NOMO-1 treated with dmso at 0.1 percent for 144 hours (cell line): Measurements from ENCODE around the gene GABRA4.
A peak's percentile ranks its signal among the peaks of the same experiment; 100 is the strongest.

Source experiments
- DNase-seq: peaks from one replicate; lab custom pipeline; 2025; ENCODE audit not compliant: unreplicated experiment; lab: John Stamatoyannopoulos, UW

GABRA4 gene

GRCh38 chr4:46993075-46994006 is at the start of gene GABRA4:
TSS of gene GABRA4 (minus strand) at chr4:46993581. CDS start at chr4:46993424, 157 bp downstream.
- no peak for DNase-seq

- DNase-seq: no peak
These were observed 47.4 kb upstream of the GABRA4 start for GRCh38 chr4:47040828-47041227.

DNA sequence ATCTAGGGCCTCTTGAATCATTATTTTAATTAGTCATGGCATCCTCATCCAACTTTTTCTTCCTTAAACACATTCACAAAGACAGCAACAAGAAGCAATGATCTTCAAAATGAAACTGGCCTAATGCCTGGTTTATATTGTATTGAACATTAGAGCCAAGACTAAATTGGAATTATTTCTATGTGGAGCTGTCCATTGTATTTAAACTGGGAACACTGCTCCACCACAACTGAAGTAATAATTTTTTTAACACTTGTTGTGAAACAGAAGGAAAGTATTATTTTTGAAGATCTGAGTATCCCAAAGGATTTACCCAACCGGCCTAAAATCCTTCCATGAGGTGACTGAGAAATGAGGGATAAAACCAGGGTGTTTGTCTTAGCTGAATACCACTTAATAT is 44.9 kb upstream of the GABRA4 start:
- DNase-seq: no peak

DNA sequence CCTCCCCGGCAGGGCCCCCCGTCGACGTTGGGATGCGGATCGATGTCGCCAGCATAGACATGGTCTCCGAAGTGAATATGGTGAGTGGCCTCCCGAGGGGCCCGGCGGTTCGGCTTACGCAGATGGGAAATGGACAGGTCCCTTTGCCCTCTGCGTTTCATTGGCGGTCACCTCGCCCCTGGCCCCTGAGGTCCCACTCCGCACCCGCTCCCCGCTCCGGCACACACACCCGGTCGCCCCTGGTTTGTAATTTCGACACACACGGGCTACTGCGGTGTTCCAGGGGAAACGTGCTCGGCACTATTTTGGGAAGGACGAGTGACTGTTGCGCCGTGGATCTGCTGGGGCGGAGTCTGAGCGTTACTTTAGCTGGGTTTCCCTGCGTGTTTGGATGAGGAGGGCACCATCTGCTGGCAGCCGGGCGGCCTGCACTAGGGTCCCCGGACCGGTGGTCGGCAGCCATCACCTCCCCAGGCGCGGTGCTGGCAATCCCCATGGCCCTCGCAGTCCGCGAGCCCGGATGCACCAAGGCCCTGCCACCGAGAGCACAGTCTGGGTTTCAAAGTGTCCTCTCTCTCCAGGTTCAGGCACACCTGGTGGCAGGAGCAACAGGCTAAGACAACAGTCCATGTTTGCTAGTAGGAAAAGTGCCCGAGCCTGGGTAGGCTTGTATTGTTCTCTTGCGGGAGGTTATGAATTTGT is 39.2 kb upstream of the GABRA4 start:
- peak; percentile 32 for DNase-seq

DNA sequence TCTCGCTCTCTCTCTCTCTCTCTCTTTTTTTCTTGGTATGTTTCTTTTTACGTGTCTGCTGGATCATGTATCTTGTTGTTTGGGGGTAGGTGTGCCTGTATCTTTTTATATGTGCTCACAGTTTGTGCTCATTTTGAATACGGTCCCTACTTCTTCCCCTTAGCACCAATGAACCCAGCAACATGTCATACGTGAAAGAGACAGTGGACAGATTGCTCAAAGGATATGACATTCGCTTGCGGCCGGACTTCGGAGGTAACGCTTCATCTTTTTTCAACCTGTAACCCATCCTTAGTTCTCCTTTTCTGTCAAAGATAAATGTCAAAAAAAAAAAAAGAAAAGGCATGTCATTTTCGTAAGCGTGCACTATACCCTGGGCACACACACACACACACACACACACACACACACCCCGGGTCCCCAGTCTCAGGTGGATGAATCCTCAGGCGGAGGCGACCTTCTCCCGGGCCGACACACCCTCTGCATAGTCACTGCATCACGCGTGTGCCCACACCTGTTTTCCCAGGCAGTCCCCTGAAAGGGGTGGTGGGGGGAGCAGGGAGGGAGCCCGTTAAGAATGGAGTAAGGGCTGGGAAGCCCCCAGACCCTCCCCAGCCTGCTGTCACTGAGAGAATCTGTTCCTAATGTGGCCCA is 38.5 kb upstream of the GABRA4 start:
- no peak for DNase-seq

DNA sequence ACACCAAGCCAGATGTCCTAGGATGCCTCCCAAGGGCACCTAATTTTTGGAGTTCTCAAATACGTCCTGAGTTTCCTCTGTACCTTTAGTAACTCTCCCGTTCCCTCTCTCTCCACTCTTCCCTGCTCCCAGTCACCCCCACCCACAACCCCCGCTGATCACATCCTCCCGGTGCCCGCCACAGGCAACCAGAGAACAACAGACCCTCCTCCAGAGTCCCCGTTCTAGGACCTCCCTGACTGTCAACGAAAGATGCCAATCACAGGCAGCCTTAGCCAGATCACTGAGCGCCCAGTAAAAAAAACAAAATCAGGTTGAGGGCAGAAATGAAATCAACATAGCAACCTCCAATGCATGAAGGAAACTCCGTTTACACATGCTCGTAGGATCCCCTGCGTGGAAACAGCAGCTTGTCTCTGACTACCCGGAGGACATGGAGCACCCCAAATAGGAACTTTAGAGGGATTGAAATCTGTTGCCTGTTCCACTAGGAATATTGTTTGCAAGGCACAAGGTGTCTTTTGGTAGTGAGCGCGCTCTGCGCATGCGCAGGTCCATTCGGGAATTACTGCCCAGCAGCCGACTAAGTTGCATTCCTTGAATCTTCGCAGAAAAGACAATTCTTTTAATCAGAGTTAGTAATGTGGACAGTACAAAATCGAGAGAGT is 37.8 kb upstream of the GABRA4 start, which contains the start of gene GABRB1:
Gene GABRB1, plus strand, starts transcription at position 557 of the 668 bp plus-strand sequence.
- DNase-seq: no peak

- no peak for DNase-seq
These were observed 24.1 kb upstream of the GABRA4 start for GRCh38 chr4:47017494-47017893.

GRCh38 chr4:47017081-47017480 is 23.7 kb upstream of the GABRA4 start:
- no peak for DNase-seq

- DNase-seq: no peak
These were observed 20.0 kb upstream of the GABRA4 start for GRCh38 chr4:47013373-47013772.

DNA sequence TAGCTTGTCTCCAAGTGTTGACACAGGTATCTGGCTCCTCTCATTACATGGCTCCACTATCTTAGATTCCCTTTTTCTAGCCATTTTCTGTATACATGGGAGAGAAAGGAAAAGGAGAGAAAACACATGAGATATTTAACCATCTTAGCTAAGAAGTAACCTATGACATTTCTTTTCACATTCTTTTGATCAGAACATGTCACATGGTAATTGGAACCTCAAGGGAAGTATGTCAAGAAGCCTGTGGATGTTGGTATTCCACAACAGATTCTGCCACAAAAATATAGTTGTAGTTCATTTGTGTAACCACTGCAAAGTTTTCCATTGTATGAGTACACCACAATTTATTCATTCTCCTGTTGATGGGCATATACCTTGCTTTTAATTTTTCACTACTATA is 19.3 kb upstream of the GABRA4 start:
- DNase-seq: no peak

GRCh38 chr4:47010912-47011446 is 17.6 kb upstream of the GABRA4 start:
- peak; percentile 10 for DNase-seq

DNA sequence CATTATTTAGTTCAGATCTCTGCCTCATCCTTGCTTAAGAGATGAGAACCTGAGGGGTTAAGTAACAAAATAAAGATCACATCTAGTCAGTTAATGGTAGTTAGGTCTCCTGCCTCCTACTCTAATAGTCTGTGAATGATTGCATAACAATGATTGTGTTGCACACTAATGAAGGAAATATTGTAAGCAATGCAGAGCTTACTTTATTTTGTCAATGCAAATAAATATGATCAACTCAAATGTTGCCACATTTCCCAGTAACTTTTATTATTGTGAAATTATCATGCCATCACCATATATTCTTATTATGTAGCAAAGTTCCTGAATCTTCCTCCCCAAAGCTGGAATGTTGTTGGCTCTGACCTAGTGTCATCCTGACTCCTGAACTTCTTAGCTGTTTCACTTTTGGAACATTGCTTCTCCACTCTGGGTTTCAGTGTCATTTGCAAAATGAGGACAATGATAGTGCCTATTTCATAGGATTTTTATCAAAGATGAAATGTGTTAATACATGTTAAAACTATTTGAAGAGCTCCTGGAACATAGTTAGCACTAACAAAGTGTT is 17.0 kb upstream of the GABRA4 start:
- no peak for DNase-seq

- no peak for DNase-seq
These were observed 9.2 kb upstream of the GABRA4 start for GRCh38 chr4:47002580-47002979.

GRCh38 chr4:47000406-47000805 is 7.0 kb upstream of the GABRA4 start:
- no peak for DNase-seq

GRCh38 chr4:46999566-46999965 is 6.2 kb upstream of the GABRA4 start:
- DNase-seq: no peak

DNA sequence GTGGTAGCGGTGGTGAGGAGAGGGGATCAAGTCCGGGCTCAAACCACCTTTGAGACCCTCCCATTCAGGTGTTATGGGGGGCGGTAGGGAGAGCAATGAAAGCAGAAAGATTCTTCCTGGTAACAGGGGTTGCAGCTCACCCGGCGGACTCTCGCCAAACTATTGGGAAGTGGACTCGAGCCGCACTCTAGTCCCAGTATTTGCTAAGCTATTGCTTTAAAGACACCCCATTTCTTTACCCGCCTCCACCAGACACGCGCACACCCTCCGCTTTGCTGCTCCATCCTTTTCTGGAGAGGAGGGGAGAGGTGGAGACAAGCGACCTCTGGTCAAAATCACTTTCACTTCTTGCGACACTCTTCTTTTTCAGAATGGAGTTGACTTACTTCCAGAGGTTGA is 625 bp upstream of the GABRA4 start:
- DNase-seq: no peak

DNA sequence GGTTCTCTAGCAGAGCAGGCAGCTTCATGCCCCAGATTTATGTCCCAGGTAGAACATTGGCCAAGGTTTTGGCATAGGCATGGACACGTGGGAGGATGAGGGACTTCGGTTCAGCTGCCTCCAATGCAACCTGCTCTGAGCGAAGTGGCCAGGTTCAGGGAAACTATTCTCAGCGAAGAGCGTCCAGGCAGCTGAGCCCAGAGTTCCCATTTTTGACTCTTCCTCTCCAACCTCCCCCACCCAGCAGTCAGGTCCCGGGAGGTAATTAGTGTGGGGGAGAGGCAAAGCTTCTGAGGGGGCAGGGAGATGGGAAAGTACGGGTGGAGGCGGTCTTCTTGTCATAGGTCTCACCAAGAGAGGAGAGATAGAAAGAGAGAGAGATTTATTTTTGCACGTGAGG is 1.0 kb downstream of the GABRA4 start:
- no peak for DNase-seq

DNA sequence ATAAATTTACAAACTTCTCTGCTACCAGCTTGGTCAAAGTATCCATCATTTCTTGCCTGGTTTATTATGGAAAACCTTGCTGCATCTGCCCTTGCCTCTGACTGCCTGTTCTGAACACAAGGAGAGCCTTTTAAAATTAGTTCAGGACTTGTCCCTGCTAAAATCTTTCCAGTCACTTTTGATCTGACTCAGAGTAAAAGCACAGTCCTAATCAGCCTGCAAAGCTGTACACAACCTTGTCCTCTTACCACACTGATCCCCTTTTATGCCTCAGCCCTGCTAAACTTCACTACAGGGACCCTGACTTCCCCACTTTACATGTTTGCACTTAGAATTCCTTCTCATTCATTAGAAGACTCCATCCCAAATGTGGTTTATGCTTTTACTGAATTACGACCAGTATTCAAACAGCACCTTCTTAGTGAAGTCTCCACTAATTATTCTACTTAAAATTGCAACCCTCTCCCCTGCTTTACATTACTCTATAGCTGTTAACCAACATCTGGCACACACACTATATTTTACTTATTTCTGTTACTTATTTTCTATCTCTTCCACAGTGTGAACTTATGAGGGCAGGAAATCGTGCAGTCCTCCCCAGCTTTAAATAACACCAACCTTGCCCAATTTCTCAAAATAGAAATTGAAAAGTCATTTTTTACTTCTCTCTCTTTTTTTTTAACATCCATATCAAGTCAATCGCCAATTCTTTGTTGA is 6.3 kb downstream of the GABRA4 start:
- DNase-seq: no peak

DNA sequence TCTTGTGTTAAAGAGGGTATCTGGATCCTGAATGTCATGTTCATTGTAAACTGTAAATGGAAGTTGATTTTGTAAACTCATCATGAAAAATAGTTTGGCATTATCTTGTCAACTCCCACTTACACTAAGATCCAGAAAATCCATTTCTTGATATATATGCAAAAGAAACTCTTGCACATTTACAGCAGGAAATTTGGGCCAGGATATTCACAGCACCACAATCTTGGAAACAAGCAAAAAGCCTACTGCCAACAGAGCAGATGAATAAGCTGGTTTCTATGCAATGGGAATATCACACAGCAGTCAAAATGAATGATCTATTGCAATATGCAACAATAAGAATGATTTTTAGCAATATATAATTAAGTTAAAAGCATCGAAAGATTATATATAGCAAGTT is 8.6 kb downstream of the GABRA4 start:
- DNase-seq: no peak

DNA sequence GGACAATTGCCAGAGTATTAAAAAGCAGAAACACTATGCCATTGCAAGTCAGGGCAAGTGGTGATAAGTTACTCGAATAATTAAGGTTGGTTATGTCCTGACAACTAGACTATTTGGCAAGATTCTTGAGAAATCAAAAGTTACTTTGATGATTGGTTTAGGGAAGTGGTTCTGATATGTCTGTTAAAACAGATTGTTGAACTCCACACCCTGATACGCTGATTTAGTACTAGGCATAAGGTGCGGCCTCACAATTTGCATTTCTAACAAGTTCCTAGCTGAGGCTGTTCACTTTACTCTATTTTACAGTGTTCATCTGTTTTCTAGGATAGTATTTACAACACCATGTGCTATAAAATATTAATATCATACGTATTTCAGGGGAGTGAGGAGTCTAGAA is 12.5 kb downstream of the GABRA4 start:
- peak; percentile 67 for DNase-seq
